Vagina (tissue), 2 donors: Measurements from ENCODE around the gene MEGF6. TPM values are rescaled to one million over a fixed set of nuclear protein-coding genes. Genes with fewer than 3 reads are reported as not detected.
"Not testable (repeated sequence)": the region's sequence is repeated elsewhere in the genome, so short reads cannot be mapped to it uniquely, and the experiment has no call there.

Experiments
- DNase-seq, 2 donors: peaks; one replicate each; pipeline ENCODE4 v3.0.0-alpha.2; 2017; ENCODE audit errors: extremely low spot score in 2 of 2
- H3K27ac ChIP-seq: fragments of 200-600 bp; sonication (generic); one replicate; pipeline ENCODE4 v1.5.1; 2019
- H3K27me3 ChIP-seq: fragments of 200-600 bp; sonication (generic); one replicate; pipeline ENCODE4 v1.5.1; 2019
- H3K36me3 ChIP-seq, 2 donors: fragments of 200-600 bp; sonication (generic); one replicate each; pipeline ENCODE4 v1.5.1; 2017 to 2019
- H3K4me1 ChIP-seq: fragments of 200-600 bp; sonication (generic); one replicate; pipeline ENCODE4 v1.5.1; 2019
- H3K4me3 ChIP-seq, 2 donors: fragments of 200-600 bp; sonication (generic); 1 replicate in 1 of 2; 2 replicates in 1 of 2; pipeline ENCODE4 v1.5.1; 2016 to 2019
- H3K9me3 ChIP-seq: fragments of 200-600 bp; sonication (generic); one replicate; pipeline ENCODE4 v1.5.1; 2019
- CTCF ChIP-seq, 3 experiments: fragments of 450-650 bp in 2 of 3; fragments of 200-600 bp in 1 of 3; sonication (generic) in 1 of 3; IDR thresholded peaks; one replicate each; pipeline ENCODE4 v1.5.1; 2017 to 2019; ENCODE audit warnings: antibody characterized with exemption in 3 of 3, mild to moderate bottlenecking in 2 of 3, moderate library complexity in 2 of 3
- POLR2A ChIP-seq, 2 donors: fragments of 450-650 bp; IDR thresholded peaks; one replicate each; pipeline ENCODE4 v1.6.1; 2017; ENCODE audit warnings: antibody characterized with exemption in 2 of 2, mild to moderate bottlenecking in 2 of 2, moderate library complexity in 2 of 2
- POLR2AphosphoS5 ChIP-seq, 2 donors: sonication (generic); formaldehyde crosslinking; IDR thresholded peaks; one replicate each; pipeline ENCODE4 v1.9.0; 2017; ENCODE audit warnings: antibody characterized with exemption in 2 of 2, mild to moderate bottlenecking in 2 of 2, low read depth in 1 of 2; ENCODE audit not compliant: insufficient read depth in 1 of 2
- intact Hi-C: fragments of 100-400 bp; cut with DNase I; formaldehyde crosslinking; loops from one replicate; pipeline ENCODE4 v1.15.1; 2023
- total RNA-seq: library from RNA; depleted of rRNA; stranded (reverse); fragments of >200 nt; gene quantifications from one replicate; pipeline ENCODE4 v1.2.3, GENCODE V29; 2016

MEGF6 gene
- total RNA-seq, 1 donor from 2014 or later, result 37.6 TPM

GRCh38 chr1:3626025-3626424, 14.7 kb upstream of the MEGF6 start:
- H3K27me3 ChIP-seq, result no peaks in the 10 kb centered on the region
- H3K4me1 ChIP-seq, result peaks cover 38% of the 10 kb centered on the region
- DNase-seq, result no peak
- H3K9me3 ChIP-seq, result no peaks in the 10 kb centered on the region
- intact Hi-C loops, result no loop called here
- TF ChIP-seq POLR2A (IDR thresholded peaks at IDR 0.05) (no peak), CTCF (IDR thresholded peaks at IDR 0.05) (no peak), POLR2AphosphoS5 (IDR thresholded peaks at IDR 0.05; ENCODE audit: insufficient read depth in 1 of 2, low read depth in 1 of 2) (no peak)
- peak overlapping the region; percentile 94 to 99 for H3K4me3 ChIP-seq
- H3K36me3 ChIP-seq, result peaks cover 0 to 33% of the 10 kb centered on the region in 2 donors
- no peak overlapping the region for H3K27ac ChIP-seq

- peaks cover 0 to 32% of the 10 kb centered on the region in 2 donors for H3K36me3 ChIP-seq
- DNase-seq, result no peak
- intact Hi-C loops, result no loop called here
Observed at GRCh38 chr1:3625151-3625907, 14.0 kb upstream of the MEGF6 start.

GRCh38 chr1:3624200-3625136, 13.2 kb upstream of the MEGF6 start, which contains the start of gene TPRG1L:
TSS of gene TPRG1L (plus strand) at chr1:3625015. CDS start at chr1:3625073, 58 bp downstream.
- Histone ChIP-seq H3K9me3 (no peaks in the 10 kb centered on the region), H3K27me3 (no peaks in the 10 kb centered on the region), H3K27ac (peak within 1 kb of the TSS; percentile 83), H3K36me3 (peaks cover 0 to 23% of the 10 kb centered on the region in 2 donors), H3K4me1 (peaks cover 38% of the 10 kb centered on the region), H3K4me3 (peak within 1 kb of the TSS; percentile 94 to 99)
- peak; percentile 96 to 98 for DNase-seq
- no peak for TF ChIP-seq CTCF (IDR thresholded peaks at IDR 0.05)
- TF ChIP-seq POLR2AphosphoS5 (IDR thresholded peaks at IDR 0.05; ENCODE audit: insufficient read depth in 1 of 2, low read depth in 1 of 2), result peak; percentile 78 to 93
- TF ChIP-seq POLR2A (IDR thresholded peaks at IDR 0.05), result peak in 1 of 2 donors; percentile 40
- intact Hi-C loops, result no loop called here

More at GRCh38 chr1:3625151-3625907, 14.0 kb upstream of the MEGF6 start:
- Histone ChIP-seq H3K27ac (peak overlapping the region; percentile 83), H3K4me1 (peaks cover 38% of the 10 kb centered on the region), H3K4me3 (peak overlapping the region; percentile 94 to 99), H3K9me3 (no peaks in the 10 kb centered on the region), H3K27me3 (no peaks in the 10 kb centered on the region)
- TF ChIP-seq CTCF (IDR thresholded peaks at IDR 0.05) (no peak), POLR2AphosphoS5 (IDR thresholded peaks at IDR 0.05; ENCODE audit: insufficient read depth in 1 of 2, low read depth in 1 of 2) (no peak), POLR2A (IDR thresholded peaks at IDR 0.05) (no peak)

GRCh38 chr1:3623441-3624199, 12.3 kb upstream of the MEGF6 start:
- DNase-seq, result no peak
- H3K9me3 ChIP-seq, result no peaks in the 10 kb centered on the region
- peaks cover 0 to 15% of the 10 kb centered on the region in 2 donors for H3K36me3 ChIP-seq
- H3K27ac ChIP-seq, result peak overlapping the region; percentile 83
- no peak for TF ChIP-seq CTCF (IDR thresholded peaks at IDR 0.05)
- no peak for TF ChIP-seq POLR2A (IDR thresholded peaks at IDR 0.05)
- TF ChIP-seq POLR2AphosphoS5 (IDR thresholded peaks at IDR 0.05; ENCODE audit: insufficient read depth in 1 of 2, low read depth in 1 of 2), result no peak
- no peaks in the 10 kb centered on the region for H3K27me3 ChIP-seq
- intact Hi-C loops, result no loop called here
- H3K4me1 ChIP-seq, result peaks cover 41% of the 10 kb centered on the region
- peak overlapping the region; percentile 94 to 99 for H3K4me3 ChIP-seq

- H3K27ac ChIP-seq, H3K36me3 ChIP-seq, H3K27me3 ChIP-seq, H3K4me3 ChIP-seq, DNase-seq, intact Hi-C loops, H3K9me3 ChIP-seq: not testable (repeated sequence)
- peaks cover 45% of the 10 kb centered on the region for H3K4me1 ChIP-seq
Observed at GRCh38 chr1:3622102-3622501, 10.8 kb upstream of the MEGF6 start.
